HCT116 (cell line): Measurements from ENCODE around the gene MYBL2. TPM values are rescaled to one million over a fixed set of nuclear protein-coding genes. Genes with fewer than 3 reads are reported as not detected.

Source experiments
- ATAC-seq: fragments of 200-7000 bp; cut with Tn5 transposase; 2 replicates; pipeline ENCODE4 v1.9.1; 2020; ENCODE audit warnings: mild to moderate bottlenecking, moderate library complexity
- BruUV-seq: library from RNA; stranded (reverse); fragments of 400-500 nt; replicated peaks from 2 replicates; lab custom pipeline; 2021; lab: Mats Ljungman, UMichigan
- CTCF ChIA-PET: fragments of 300-600 bp; sonication (Branson Sonifier 250); formaldehyde crosslinking; loops from one replicate; lab custom pipeline; 2021; ENCODE audit warnings: antibody characterized with exemption; lab: Charles Lee
- POLR2A ChIA-PET: fragments of 300-600, 350-600 bp; sonication (Branson Sonifier 250); formaldehyde crosslinking; loops from one replicate; lab custom pipeline; 2021; ENCODE audit warnings: antibody characterized with exemption; lab: Charles Lee
- RAD21 ChIA-PET, 2 experiments: fragments of 300-600 bp; sonication (Branson Sonifier 250); formaldehyde crosslinking; loops; one replicate each; lab custom pipeline; 2023; ENCODE audit warnings: low total read pairs in 2 of 2; ENCODE audit not compliant: uncharacterized antibody in 2 of 2, unreplicated experiment in 2 of 2, low non-redundant PET in 1 of 2; lab: Charles Lee
- DNase-seq: peaks from one replicate; pipeline ENCODE4 v3.0.0-alpha.2; 2010; ENCODE audit warnings: low read depth, low spot score
- H2AFZ ChIP-seq: fragments of 200-600 bp; shearing (Covaris generic), sonication (generic); 2 replicates; pipeline ENCODE4 v1.6.1; 2017; ENCODE audit warnings: low read depth, mixed run types, mixed read lengths, antibody characterized with exemption, low read length; ENCODE audit not compliant: poor library complexity, severe bottlenecking
- H3K27ac ChIP-seq: 2 replicates; pipeline ENCODE4 v1.5.1; 2012; ENCODE audit warnings: low read depth, low read length
- H3K27me3 ChIP-seq: fragments of 200-600 bp; sonication (generic); 2 replicates; pipeline ENCODE4 v1.6.1; 2016; ENCODE audit warnings: mixed run types, low read length, mixed read lengths; ENCODE audit not compliant: insufficient read depth
- H3K36me3 ChIP-seq, 2 experiments: fragments of 200-500 bp in 1 of 2; fragments of 200-600 bp in 1 of 2; sonication (Bioruptor generic) in 1 of 2; sonication (generic) in 1 of 2; 2 replicates each; pipeline versions ENCODE4 v1.5.1 to v1.6.1; 2014 to 2016; ENCODE audit warnings: low read length in 2 of 2, inconsistent platforms in 1 of 2, mixed read lengths in 1 of 2, mixed run types in 1 of 2; ENCODE audit not compliant: insufficient read depth in 2 of 2, control insufficient read depth in 1 of 2
- H3K4me1 ChIP-seq, 2 experiments: fragments of 200-600 bp in 1 of 2; sonication (generic) in 1 of 2; 2 replicates each; pipeline versions ENCODE4 v1.5.1 to v1.6.1; 2012 to 2017; ENCODE audit warnings: low read length in 2 of 2, inconsistent platforms in 1 of 2, mild to moderate bottlenecking in 1 of 2, mixed read lengths in 1 of 2, mixed run types in 1 of 2, moderate library complexity in 1 of 2; ENCODE audit not compliant: insufficient read depth in 2 of 2, control insufficient read depth in 1 of 2
- H3K4me2 ChIP-seq: fragments of 200-600 bp; sonication (generic); 2 replicates; pipeline ENCODE4 v1.6.1; 2017; ENCODE audit warnings: mixed run types, low read length, mixed read lengths
- H3K4me3 ChIP-seq, 2 experiments: fragments of 200-600 bp in 1 of 2; sonication (generic) in 1 of 2; replicated peaks in 1 of 2; 2 replicates each; pipeline ENCODE4 v1.5.1; 2011 to 2016; ENCODE audit warnings: low read length in 2 of 2, control low read depth in 1 of 2, low read depth in 1 of 2, mild to moderate bottlenecking in 1 of 2, mixed read lengths in 1 of 2, mixed run types in 1 of 2
- H3K79me2 ChIP-seq: fragments of 200-600 bp; sonication (generic); 2 replicates; pipeline ENCODE4 v1.6.1; 2017; ENCODE audit warnings: mild to moderate bottlenecking, mixed run types, low read length, moderate library complexity, mixed read lengths; ENCODE audit not compliant: insufficient read depth
- H3K9ac ChIP-seq: fragments of 200-600 bp; sonication (generic); 2 replicates; pipeline ENCODE4 v1.6.1; 2016; ENCODE audit warnings: low read length, mixed read lengths
- H3K9me2 ChIP-seq: fragments of 200-600 bp; sonication (generic), shearing (Covaris generic); 2 replicates; pipeline ENCODE4 v1.6.1; 2017; ENCODE audit warnings: mixed run types, mild to moderate bottlenecking, moderate library complexity; ENCODE audit not compliant: insufficient read depth
- H3K9me3 ChIP-seq, 2 experiments: fragments of 200-500 bp in 1 of 2; fragments of 200-600 bp in 1 of 2; sonication (Bioruptor generic) in 1 of 2; sonication (generic) in 1 of 2; 2 replicates each; pipeline ENCODE4 v1.6.1; 2014 to 2017; ENCODE audit warnings: low read length in 2 of 2, mixed read lengths in 2 of 2, inconsistent platforms in 1 of 2, low read depth in 1 of 2, mild to moderate bottlenecking in 1 of 2, mixed run types in 1 of 2, moderate library complexity in 1 of 2; ENCODE audit not compliant: control insufficient read depth in 1 of 2, insufficient read depth in 1 of 2
- H4K20me1 ChIP-seq: fragments of 200-600 bp; sonication (generic), shearing (Covaris generic); 2 replicates; pipeline ENCODE4 v1.6.1; 2017; ENCODE audit warnings: mixed run types, mild to moderate bottlenecking, moderate library complexity; ENCODE audit not compliant: insufficient read depth
- POLR2AphosphoS5 ChIP-seq: IDR thresholded peaks from 2 replicates; pipeline ENCODE4 v1.6.1; 2011; ENCODE audit warnings: mild to moderate bottlenecking, low read depth, low read length, moderate library complexity
- SIN3A ChIP-seq: IDR thresholded peaks from 2 replicates; pipeline ENCODE4 v1.6.1; 2012; ENCODE audit warnings: low read depth
- intact Hi-C: fragments of 100-400 bp; cut with micrococcal nuclease; formaldehyde crosslinking; loops from 2 replicates; pipeline ENCODE4 v1.10.0; 2022
- total RNA-seq: library from RNA; stranded (reverse); gene quantifications from one replicate; pipeline ENCODE4 v1.2.1, GENCODE V29; 2021; ENCODE audit not compliant: unreplicated experiment

MYBL2 gene
- total RNA-seq, 1 experiment from 2014 or later: 92.1 TPM

- Histone ChIP-seq H3K9me2 (no peaks in the 10 kb centered on the region), H3K27me3 (no peaks in the 10 kb centered on the region), H4K20me1 (no peaks in the 10 kb centered on the region), H3K4me2 (no peak overlapping the region), H3K4me3 (no peak overlapping the region)
- CTCF ChIA-PET: no interaction called here
- intact Hi-C loops: no loop called here
- TF ChIP-seq SIN3A (no peak), POLR2AphosphoS5 (no peak)
- TF ChIP-seq, all 23 proteins: peak for 0
- Histone ChIP-seq H3K27ac (no peak overlapping the region), H3K9me3 (no peaks in the 10 kb centered on the region), H3K9ac (no peak overlapping the region), H3K36me3 (no peaks in the 10 kb centered on the region), H3K4me1 (0 out of 4 replicates have a peak, but pooled peaks cover 0 to 6% of the 10 kb centered on the region in 2 experiments), H3K79me2 (no peaks in the 10 kb centered on the region), H2AFZ (no peak overlapping the region)
- RAD21 ChIA-PET: no interaction called here
- DNase-seq: no peak
- POLR2A ChIA-PET: no interaction called here
- ATAC-seq: no peak
- BruUV-seq: no TSS peak
Observed at GRCh38 chr20:43765916-43766315, 99.0 kb downstream of the MYBL2 start.

Other genes starting within 250 kb of the MYBL2 start
- gene SRSF6, start 209.2 kb upstream of the MYBL2 start, total RNA-seq: 242 TPM
- gene L3MBTL1, start 159.4 kb upstream of the MYBL2 start, total RNA-seq: 21.6 TPM
- 2.3 TPM for gene SGK2, start 108.1 kb upstream of the MYBL2 start, total RNA-seq
- gene IFT52, start 76.2 kb upstream of the MYBL2 start, total RNA-seq: 29.0 TPM
- not detected for gene GTSF1L, start 59.9 kb downstream of the MYBL2 start, total RNA-seq
- 39.6 TPM for gene TOX2, start 247.7 kb downstream of the MYBL2 start, total RNA-seq